Hematopoietic multipotent progenitor cell (in vitro differentiated cells): Measurements from ENCODE around the gene ANKRD13B. TPM values are rescaled to one million over a fixed set of nuclear protein-coding genes. Genes with fewer than 3 reads are reported as not detected.
"Not testable (repeated sequence)": the region's sequence is repeated elsewhere in the genome, so short reads cannot be mapped to it uniquely, and the experiment has no call there.

Source experiments
- DNase-seq, 3 donors: peaks; one replicate each; pipeline ENCODE4 v3.0.0-alpha.2; 2011 to 2015; ENCODE audit warnings: low read depth in 2 of 3, low spot score in 2 of 3
- total RNA-seq: library from RNA; depleted of rRNA; stranded (reverse); fragments of >200 nt; gene quantifications from one replicate; pipeline ENCODE4 v1.2.3, GENCODE V29; 2012

Gene ANKRD13B
- total RNA-seq, 1 donor, result 22.9 TPM

DNA sequence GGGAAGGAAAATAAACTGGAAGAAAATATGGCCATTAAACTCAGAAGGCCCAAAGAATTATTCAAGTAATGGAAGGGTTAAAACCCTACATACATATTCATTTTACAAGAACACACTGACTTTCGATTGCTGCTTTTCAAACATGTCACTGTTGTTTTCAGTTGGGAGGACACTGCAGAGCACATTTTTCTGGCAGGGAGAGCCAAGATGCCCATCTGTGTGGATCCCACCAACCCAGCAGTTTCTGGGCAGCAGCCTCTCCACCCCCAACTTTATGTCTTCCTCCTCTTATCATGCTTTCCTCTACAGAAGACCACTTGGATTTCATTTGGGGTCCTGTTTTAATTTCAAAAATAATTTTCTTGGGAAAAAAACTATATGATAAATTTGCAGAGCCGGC lies 36.9 kb downstream of the ANKRD13B start:
- DNase-seq, result no peak

DNA sequence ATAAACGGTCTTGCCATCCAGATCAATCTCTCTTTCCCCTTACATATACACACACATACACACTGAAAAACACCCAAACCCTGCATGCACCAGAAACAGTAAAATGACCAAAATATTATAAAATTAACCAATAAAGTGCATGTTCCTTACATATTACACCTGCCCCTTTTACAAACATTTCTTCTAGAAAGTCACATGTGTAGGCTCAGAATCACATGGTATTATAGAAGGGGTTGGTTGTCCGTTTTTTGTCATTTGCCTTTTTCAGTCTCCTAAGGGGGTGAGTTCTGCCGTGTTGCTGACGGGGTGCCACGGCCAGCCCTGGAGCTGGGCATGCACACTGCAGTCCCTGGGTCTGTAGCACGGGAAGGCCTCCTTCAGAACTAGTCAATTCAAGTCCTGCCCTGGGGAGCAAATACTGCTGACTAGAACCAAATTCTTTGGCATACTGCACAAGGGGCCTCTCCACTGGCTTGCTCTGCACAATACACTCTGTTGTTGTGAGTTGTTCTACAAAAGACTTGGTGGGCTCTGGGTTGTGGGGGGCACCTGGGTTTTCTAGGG lies 37.8 kb downstream of the ANKRD13B start:
- no peak for DNase-seq

DNA sequence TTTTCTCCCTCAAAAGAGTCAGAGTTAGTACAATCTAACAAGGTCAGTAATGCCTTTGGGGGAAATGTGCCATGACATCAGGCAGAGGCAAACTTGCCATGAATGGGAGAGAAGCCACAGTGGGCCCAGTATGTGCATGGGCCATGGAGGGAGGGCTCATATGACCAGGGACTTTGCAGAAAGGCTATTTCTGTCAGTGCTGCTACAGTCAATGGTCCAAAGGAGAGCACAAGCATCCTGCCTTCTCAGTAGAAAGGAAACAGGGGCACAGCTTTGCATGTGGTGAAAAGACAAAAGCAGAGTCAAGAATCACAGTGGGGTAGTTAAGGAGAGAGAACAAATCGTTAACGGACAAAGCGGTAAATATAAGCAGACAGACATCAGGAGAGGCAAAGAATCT lies 41.0 kb downstream of the ANKRD13B start:
- no peak for DNase-seq

DNA sequence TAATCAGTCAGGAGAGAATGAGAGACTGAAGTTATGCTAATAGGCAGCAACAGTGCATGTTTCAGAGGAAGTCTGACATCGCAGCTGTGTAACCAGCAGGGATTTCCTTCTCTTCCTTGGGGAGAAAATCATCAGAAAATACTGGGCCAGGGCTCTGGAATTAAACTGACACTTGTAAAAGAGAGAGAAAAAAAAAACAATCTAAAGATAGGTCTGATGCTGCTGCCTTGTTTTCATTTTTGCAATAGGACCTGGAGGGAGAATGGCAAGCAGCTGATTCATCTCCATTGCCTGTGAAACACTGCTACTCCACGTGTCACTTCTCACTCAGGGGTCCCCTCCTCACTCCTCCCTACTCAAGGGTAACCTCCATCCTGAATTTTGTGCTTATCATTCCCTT lies 47.5 kb downstream of the ANKRD13B start:
- DNase-seq, result no peak

DNA sequence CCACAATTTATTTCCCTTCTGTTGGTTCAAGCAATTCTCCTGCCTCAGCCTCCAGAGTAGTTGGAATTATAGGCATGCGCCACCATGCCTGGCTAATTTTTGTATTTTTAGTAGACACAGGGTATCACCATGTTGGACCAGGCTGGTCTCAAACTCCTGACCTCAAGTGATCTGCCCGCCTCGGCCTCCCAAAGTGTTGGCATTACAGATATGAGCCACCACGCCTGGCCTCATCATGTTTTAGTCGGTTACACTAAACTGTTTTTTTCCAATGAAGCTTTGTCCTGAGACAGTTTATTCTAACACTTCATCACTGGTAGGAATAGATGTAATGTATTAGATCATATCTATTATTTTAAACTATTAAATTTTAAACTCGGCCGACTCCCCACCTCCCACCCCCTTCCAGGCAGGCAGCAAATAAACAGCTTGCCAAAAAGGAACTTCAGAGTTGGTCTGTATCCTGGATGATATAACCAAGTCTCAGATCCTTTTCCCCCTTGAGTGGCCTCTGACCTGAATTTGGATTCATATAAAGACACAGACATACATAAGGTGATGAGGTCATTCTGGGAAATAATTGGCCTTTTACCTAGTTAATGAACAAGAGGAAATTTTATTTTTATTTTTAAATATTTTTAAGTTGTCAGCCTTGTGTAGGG lies 48.2 kb downstream of the ANKRD13B start:
- DNase-seq, result peak in 2 of 3 donors; percentile 50 to 81

DNA sequence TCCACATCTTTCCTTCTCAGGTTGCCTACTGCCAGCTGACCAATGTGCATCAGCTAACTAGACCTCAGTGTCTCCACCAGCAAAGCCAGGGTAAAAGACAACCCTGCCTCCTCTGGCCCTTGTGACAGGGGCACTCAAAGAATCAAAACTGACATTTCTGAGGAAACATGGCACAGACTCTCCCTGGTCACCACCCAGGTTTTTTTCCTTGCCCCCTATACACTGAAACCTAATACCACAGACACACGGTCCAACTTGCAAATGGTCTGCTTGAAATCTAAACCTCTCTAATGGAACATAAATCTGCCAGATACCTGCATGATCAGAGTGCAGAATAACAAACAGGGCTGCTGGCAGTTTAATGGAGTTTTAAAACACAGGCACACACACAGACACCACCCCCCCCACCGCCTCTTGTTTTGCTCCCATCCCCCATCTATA lies 49.3 kb downstream of the ANKRD13B start:
- no peak for DNase-seq

DNA sequence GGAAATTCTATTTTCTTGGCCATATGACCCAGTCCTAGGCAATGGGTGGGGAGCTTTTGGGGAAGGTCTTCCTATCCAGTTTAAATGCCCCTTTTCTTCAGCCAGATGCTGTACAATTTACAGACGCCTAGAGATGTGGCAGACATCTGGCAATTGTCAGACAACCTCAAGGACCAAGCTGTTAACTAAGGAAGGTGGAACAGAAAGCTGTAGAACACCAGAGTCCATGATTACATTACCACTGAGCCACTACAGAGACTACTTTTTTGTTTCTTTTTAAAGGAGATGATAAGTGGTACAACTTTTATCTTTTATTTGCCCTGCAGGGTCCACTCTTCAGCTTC lies 50.9 kb downstream of the ANKRD13B start:
- DNase-seq, result no peak

DNA sequence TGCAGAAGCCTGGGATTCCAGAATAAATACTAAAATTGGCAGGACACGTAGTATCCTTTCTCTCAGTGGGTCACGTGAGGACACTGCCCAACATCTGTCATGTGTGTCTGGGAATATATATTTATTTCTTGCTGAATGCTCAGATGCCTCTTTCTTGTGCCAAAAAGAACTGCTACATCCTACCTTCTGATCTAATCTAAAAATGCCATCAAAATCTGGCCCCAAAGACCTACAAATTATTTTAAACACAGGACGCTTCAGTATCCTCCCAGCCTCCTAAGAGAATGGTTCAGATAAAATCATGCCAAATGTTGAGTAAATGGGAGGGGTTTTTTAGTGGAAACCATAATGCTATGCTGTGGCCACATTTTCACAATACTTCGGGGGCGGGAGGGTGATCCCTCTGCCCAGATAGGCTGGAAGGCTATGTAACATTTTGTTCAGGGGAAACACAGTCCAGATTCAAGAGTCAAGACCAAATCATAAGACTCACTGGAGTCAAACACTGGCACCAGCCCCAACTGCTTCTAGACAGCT lies 52.7 kb downstream of the ANKRD13B start:
- no peak for DNase-seq

DNA sequence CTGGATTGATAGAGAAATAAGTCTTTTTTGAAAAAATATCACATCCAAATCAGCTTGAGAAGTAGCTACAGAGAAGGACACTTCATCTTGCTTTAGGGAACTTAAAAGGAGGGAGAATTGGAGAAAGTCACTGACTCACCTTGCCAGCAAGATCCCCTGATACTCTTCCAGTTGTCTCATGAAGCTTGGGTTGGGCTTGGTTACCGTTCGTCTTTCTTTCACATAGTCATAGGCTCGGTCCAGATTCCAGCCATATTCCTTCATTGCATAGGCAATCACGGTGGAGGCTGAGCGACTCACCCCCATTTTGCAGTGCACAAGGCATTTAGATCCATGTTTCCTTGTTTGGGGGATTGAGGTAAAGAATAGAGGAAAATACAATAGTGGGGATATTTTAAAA lies 55.1 kb downstream of the ANKRD13B start:
- no peak for DNase-seq

DNA sequence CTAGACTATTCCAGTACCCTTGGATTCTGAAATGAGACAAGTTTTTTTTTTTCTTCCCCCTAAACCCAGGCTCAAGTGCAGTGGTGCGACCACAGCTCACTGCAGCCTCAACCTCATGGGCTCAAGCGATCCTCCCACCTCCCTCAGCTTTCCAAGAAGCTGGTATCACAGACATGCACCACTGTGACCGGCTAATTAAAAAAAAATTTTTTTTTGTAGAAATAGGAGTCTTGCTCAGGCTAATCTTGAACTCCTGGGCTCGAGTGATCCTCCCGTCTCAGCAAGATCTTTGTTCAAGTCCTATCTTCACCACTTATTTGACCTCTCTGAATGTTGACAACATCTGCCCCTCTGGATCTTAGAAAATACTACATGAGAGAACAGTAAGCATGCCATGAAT lies 56.4 kb downstream of the ANKRD13B start:
- DNase-seq, result no peak

DNA sequence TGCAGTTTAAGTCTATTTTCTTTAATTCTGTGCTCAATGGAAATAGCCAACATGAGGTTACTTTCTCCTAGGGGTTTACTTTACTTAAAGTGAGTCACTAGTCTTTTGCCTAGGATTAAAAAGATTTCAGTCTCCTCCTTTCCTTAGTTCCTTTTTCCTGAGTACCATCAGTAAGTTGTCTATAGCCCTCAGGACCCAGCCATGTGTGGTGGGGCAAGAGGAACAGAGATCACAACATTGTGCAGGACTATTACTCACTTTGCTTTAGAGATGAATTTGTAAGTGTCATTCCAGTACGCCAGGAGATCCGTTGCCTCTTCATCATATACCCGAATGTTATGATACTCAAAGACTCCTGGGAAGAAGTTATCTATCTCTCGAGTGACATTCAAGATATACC lies 57.5 kb downstream of the ANKRD13B start:
- no peak for DNase-seq

DNA sequence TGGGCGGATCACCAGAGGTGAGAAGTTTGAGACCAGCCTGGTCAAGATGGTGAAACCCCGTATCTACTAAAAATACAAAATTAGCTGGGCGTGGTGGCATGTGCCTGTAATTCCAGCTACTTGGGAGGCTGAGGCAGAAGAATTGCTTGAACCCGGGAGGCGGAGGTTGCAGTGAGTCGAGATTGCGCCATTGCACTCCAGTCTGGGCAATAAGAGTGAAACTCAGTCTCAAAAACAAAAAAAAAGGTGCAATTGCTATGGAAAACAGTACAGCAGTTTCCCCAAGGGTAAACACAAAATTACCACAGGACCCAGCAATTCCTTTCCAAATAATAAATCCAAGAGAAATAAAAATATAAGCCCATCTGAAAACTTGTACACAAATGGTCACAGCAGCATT lies 59.0 kb downstream of the ANKRD13B start:
- DNase-seq, result not testable (repeated sequence)

DNA sequence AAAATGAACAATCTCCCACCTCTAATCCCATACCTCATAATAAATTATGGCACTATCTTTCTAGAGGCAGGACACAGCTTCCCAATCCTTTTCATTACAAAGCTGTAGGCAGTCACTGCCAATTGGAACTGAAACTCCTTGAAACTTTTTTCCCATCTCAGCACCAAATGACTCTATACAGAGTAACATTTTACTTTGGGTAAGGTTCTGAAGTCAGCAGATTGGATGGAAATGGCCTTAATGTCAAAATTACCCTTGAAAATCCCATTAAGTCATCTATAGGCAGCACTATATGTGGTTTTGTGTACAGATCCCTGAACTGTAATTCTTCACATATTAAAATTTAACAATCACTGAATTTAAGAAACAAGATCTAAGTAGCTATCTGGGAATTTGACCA lies 60.0 kb downstream of the ANKRD13B start:
- no peak for DNase-seq

DNA sequence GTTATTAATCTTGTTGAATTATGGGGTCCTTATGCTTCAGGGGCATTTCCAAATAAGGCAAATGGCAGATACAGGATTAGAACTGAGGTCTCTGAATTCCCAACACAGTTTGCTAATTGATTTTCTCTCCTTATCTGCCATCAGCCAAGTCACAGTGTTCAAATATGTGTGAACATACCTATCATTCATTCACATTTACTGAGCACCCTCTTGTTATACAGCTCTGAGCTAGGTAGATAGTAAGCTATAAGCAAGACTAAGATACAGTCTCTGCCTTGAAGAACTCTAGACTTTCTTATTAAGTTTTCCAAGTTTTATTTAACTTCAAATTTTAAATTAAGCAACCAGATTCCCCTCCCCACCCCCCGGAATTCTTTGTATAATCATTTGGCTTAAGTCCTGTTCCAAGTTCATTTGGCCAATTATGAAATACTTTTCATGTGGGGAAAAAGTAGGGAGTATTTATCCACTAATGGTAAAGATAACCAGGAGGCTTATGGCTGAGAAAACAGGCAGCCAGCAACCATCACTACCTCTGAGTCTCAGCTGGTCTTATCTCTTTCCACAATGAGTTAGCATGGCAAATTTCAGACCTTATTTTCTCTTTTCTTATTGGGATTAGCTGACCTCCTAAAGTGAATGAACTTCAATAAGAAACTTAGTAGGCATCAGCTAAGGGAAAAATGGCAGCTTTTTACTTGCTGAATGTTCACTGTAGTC lies 61.2 kb downstream of the ANKRD13B start:
- no peak for DNase-seq

DNA sequence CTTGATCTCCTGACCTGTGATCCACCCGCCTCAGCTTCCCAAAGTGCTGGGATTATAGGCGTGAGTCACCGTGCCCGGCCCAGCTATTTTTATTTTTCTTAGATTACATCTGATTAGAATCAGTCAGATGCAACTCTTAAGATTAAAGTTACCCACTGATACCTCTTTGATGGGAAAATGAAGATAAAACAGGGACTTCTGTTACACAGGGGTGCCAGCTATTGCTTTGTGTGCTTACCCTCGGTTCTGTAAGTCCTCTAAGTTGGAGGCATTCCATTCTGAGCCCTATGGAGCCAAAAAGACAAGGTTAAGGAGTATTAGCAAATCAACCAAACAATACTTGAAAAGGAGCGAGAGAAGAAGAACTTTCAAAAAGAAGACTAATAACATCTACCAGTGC lies 62.4 kb downstream of the ANKRD13B start:
- DNase-seq, result no peak

DNA sequence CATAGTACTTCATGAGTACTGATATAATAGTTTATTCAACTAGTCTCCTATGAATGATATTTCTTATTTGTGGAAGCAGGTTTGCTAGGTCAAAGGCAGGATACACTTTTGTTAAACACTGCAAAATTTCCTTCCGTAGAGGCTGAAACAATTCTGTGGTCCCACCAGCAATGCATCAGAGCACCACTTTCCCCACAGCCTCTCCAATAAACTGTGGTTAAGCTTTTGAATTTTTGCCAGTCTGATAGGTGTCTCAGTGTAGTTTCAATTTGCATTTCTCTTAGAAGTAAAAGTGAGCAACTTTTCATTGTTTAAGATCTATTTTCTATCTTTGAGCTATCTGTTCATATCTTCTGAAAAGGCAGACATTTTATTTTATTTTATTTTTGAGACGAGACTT lies 66.2 kb downstream of the ANKRD13B start:
- DNase-seq, result peak in 1 of 3 donors; percentile 55

DNA sequence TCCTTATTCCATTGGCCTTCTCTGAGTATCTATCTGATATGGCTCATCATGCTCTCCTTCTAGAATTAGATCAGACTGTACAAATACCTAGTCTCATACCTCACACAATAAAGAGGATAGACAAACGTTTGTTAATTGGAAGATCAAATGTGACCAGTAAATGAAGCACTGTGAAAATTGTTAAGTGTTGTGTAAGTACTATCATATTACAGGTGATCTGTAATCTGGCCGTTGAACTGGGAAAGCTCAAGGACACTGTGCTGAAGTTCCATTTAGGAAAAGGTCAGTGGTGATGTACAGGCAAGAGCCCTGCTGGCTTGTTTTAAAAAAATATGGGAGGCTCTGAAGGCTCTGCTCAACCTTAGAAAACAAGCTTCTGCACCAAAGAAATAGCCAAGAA lies 68.3 kb downstream of the ANKRD13B start:
- no peak for DNase-seq

DNA sequence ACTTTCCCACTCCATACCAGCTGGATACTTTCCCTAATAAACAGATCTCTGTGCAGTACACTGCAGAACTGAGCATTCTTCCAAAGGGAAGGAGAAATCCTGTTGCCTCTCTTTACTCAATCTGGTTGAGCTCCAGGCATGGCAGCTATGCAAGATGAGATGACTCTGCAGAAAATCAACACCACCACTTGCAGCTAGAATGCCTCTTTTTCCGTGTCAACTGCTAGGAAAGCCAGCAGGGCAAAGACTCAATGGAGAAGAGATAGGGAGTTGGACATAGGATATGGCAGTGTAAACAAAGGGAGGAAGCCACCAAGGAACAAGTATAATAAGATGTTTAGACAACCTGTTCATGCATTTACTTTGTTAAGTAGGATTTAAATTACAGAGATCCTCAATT lies 70.2 kb downstream of the ANKRD13B start:
- DNase-seq, result no peak
